Peyer's patch (tissue), 4 donors: ENCODE data around the gene RSRC2.
"Not testable (repeated sequence)": the region's sequence is repeated elsewhere in the genome, so short reads cannot be mapped to it uniquely, and the experiment has no call there.

ENCODE experiments used
- POLR2A ChIP-seq, 2 donors: fragments of 450-650 bp; IDR thresholded peaks; one replicate each; pipeline ENCODE4 v1.5.1; 2017; ENCODE audit warnings: antibody characterized with exemption in 2 of 2, mild to moderate bottlenecking in 2 of 2, moderate library complexity in 2 of 2
- TF ChIP-seq, protein P1 (sequence below), 6 experiments: fragments of 450-650 bp in 4 of 6; fragments of 200-600 bp in 2 of 6; sonication (generic) in 1 of 6; IDR thresholded peaks; one replicate each; pipeline ENCODE4 v1.5.1; 2017 to 2019; ENCODE audit warnings: antibody characterized with exemption in 6 of 6, mild to moderate bottlenecking in 3 of 6, moderate library complexity in 1 of 6

DNA sequence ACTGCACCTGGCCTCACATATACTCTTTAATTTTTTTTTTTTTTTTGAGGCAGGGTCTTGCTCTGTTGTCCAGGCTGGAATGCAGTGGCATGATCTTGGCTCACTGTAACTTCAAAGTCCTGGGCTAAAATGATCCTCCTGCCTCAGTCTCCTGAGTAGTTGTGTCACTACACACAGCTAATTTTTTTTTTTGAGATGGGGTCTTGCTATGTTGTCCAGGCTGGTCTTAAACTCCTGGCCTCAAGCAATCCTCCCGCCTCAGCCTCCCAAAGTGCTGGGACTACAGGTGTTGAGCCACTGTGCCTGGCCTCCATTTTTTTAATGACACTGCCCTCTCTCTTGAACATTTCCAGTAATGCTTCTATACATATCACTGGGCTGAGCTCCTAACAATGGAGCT, 42.4 kb downstream of the RSRC2 start:
- not testable (repeated sequence) for TF ChIP-seq POLR2A (IDR thresholded peaks at IDR 0.05)
- TF ChIP-seq, protein P1, sequence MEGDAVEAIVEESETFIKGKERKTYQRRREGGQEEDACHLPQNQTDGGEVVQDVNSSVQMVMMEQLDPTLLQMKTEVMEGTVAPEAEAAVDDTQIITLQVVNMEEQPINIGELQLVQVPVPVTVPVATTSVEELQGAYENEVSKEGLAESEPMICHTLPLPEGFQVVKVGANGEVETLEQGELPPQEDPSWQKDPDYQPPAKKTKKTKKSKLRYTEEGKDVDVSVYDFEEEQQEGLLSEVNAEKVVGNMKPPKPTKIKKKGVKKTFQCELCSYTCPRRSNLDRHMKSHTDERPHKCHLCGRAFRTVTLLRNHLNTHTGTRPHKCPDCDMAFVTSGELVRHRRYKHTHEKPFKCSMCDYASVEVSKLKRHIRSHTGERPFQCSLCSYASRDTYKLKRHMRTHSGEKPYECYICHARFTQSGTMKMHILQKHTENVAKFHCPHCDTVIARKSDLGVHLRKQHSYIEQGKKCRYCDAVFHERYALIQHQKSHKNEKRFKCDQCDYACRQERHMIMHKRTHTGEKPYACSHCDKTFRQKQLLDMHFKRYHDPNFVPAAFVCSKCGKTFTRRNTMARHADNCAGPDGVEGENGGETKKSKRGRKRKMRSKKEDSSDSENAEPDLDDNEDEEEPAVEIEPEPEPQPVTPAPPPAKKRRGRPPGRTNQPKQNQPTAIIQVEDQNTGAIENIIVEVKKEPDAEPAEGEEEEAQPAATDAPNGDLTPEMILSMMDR (IDR thresholded peaks at IDR 0.05): not testable (repeated sequence)
